Liver (tissue), 9 donors: ENCODE measurements around the gene HOXD12. TPM values are rescaled to one million over a fixed set of nuclear protein-coding genes. Genes with fewer than 3 reads are reported as not detected.

Experiments
- DNase-seq: peaks from one replicate; pipeline ENCODE4 v3.0.0-alpha.2; 2017; ENCODE audit warnings: low spot score
- H3K27ac ChIP-seq, 2 donors: one replicate each; pipeline ENCODE4 v1.7.0; 2013; ENCODE audit warnings: inconsistent platforms in 2 of 2, low read length in 2 of 2, control low read depth in 1 of 2, low read depth in 1 of 2, mild to moderate bottlenecking in 1 of 2
- H3K27me3 ChIP-seq, 4 donors: one replicate each; pipeline versions ENCODE4 v1.6.1 to v1.7.0; 2013; ENCODE audit warnings: low read length in 3 of 4, inconsistent platforms in 1 of 4, mild to moderate bottlenecking in 1 of 4, moderate library complexity in 1 of 4; ENCODE audit not compliant: control insufficient read depth in 4 of 4, insufficient read depth in 4 of 4
- H3K36me3 ChIP-seq, 4 donors: one replicate each; pipeline versions ENCODE4 v1.6.1 to v1.7.0; 2013; ENCODE audit warnings: low read length in 3 of 4, mild to moderate bottlenecking in 3 of 4, low read depth in 1 of 4, moderate library complexity in 1 of 4; ENCODE audit not compliant: control insufficient read depth in 4 of 4, insufficient read depth in 3 of 4
- H3K4me1 ChIP-seq, 4 donors: one replicate each; pipeline versions ENCODE4 v1.6.1 to v1.7.0; 2013; ENCODE audit warnings: low read length in 3 of 4, mild to moderate bottlenecking in 3 of 4, moderate library complexity in 1 of 4; ENCODE audit not compliant: control insufficient read depth in 4 of 4, insufficient read depth in 4 of 4
- H3K4me3 ChIP-seq, 3 donors: one replicate each; pipeline versions ENCODE4 v1.6.1 to v1.7.0; 2013; ENCODE audit warnings: low read length in 3 of 3, control low read depth in 1 of 3, low read depth in 1 of 3, mild to moderate bottlenecking in 1 of 3
- H3K9ac ChIP-seq, 2 donors: one replicate each; pipeline ENCODE4 v1.7.0; 2013; ENCODE audit warnings: low read length in 2 of 2, mild to moderate bottlenecking in 2 of 2, moderate library complexity in 2 of 2, control low read depth in 1 of 2, low read depth in 1 of 2
- H3K9me3 ChIP-seq, 4 donors: one replicate each; pipeline versions ENCODE4 v1.6.1 to v1.7.0; 2013; ENCODE audit warnings: low read length in 3 of 4; ENCODE audit not compliant: control insufficient read depth in 4 of 4
- EGR1 ChIP-seq, 2 donors: IDR thresholded peaks; 2 replicates each; pipeline ENCODE4 v1.6.1; 2016 to 2018; ENCODE audit warnings: antibody characterized with exemption in 2 of 2, low read depth in 2 of 2
- FOXA1 ChIP-seq: IDR thresholded peaks from 2 replicates; pipeline ENCODE4 v1.6.1; 2016; ENCODE audit warnings: antibody characterized with exemption
- FOXA2 ChIP-seq: IDR thresholded peaks from 2 replicates; pipeline ENCODE4 v1.6.1; 2016; ENCODE audit warnings: antibody characterized with exemption
- GABPA ChIP-seq, 2 donors: IDR thresholded peaks in 1 of 2; conservative IDR thresholded peaks in 1 of 2; 2 replicates each; pipeline ENCODE4 v1.6.1; 2016; ENCODE audit warnings: antibody characterized with exemption in 2 of 2, mild to moderate bottlenecking in 1 of 2, moderate library complexity in 1 of 2
- HNF4A ChIP-seq, 2 donors: conservative IDR thresholded peaks; 2 replicates each; pipeline ENCODE4 v1.6.1; 2016; ENCODE audit warnings: antibody characterized with exemption in 2 of 2, mild to moderate bottlenecking in 2 of 2
- HNF4G ChIP-seq: IDR thresholded peaks from 2 replicates; pipeline ENCODE4 v1.6.1; 2016; ENCODE audit warnings: antibody characterized with exemption
- JUND ChIP-seq, 2 donors: IDR thresholded peaks; 2 replicates each; pipeline ENCODE4 v1.6.1; 2016; ENCODE audit warnings: antibody characterized with exemption in 2 of 2
- NR2F2 ChIP-seq: IDR thresholded peaks from 2 replicates; pipeline ENCODE4 v1.6.1; 2016; ENCODE audit warnings: antibody characterized with exemption
- REST ChIP-seq: IDR thresholded peaks from 2 replicates; pipeline ENCODE4 v1.6.1; 2016; ENCODE audit warnings: antibody characterized with exemption, mild to moderate bottlenecking
- RXRA ChIP-seq, 2 donors: IDR thresholded peaks; 2 replicates each; pipeline ENCODE4 v1.6.1; 2017 to 2018; ENCODE audit warnings: antibody characterized with exemption in 2 of 2, mild to moderate bottlenecking in 1 of 2
- SP1 ChIP-seq: IDR thresholded peaks from 2 replicates; pipeline ENCODE4 v1.6.1; 2018; ENCODE audit warnings: antibody characterized with exemption, mild to moderate bottlenecking
- TAF1 ChIP-seq: conservative IDR thresholded peaks from 2 replicates; pipeline ENCODE4 v1.6.1; 2016; ENCODE audit warnings: antibody characterized with exemption, mild to moderate bottlenecking
- YY1 ChIP-seq: IDR thresholded peaks from 2 replicates; pipeline ENCODE4 v1.6.1; 2016; ENCODE audit warnings: antibody characterized with exemption, mild to moderate bottlenecking
- WGBS: extraction: QIAGEN DNeasy Blood & Tissue Kit; methylation state at CpG from one replicate; pipeline ENCODE4 v1.1.7; 2013; 5-methylcytosine and 5-hydroxymethylcytosine counted together
- polyA plus RNA-seq, 2 donors: library from polyadenylated mRNA; stranded (reverse) in 1 of 2; unstranded in 1 of 2; fragments of 200-250 nt in 1 of 2; fragments of >200 nt in 1 of 2; fragmentation: Nextera tagmentation in 1 of 2; extraction: Ambion mirVana in 1 of 2; gene quantifications; one replicate each; pipeline versions ENCODE4 v1.2.1 to v1.2.3, GENCODE V29; 2013 to 2015
- total RNA-seq, 2 donors: library from RNA; depleted of rRNA; stranded (reverse); fragments of >200 nt; gene quantifications; one replicate each; pipeline ENCODE4 v1.2.3, GENCODE V29; 2014
- TF ChIP-seq, protein P1 (sequence below): IDR thresholded peaks from 2 replicates; pipeline ENCODE4 v1.6.1; 2016; ENCODE audit warnings: antibody characterized with exemption
- TF ChIP-seq, protein P2 (sequence below): IDR thresholded peaks from 2 replicates; pipeline ENCODE4 v1.6.1; 2016; ENCODE audit warnings: antibody characterized with exemption
- TF ChIP-seq, protein P3 (sequence below): fragments of 150-350 bp; IDR thresholded peaks from 2 replicates; pipeline ENCODE4 v1.5.1; 2017; ENCODE audit warnings: improper control_type of control experiment, low read depth, low read length; ENCODE audit not compliant: missing input control
- TF ChIP-seq, protein P4 (sequence below): IDR thresholded peaks from 2 replicates; pipeline ENCODE4 v1.6.1; 2016; ENCODE audit warnings: antibody characterized with exemption
- donor health status: healthy.
- donor health status: healthy.
- donor health status: healthy.
- donor health status: healthy.
- donor health status: healthy.

The HOXD12 gene
- total and polyA plus RNA-seq, 4 donors: not detected

DNA sequence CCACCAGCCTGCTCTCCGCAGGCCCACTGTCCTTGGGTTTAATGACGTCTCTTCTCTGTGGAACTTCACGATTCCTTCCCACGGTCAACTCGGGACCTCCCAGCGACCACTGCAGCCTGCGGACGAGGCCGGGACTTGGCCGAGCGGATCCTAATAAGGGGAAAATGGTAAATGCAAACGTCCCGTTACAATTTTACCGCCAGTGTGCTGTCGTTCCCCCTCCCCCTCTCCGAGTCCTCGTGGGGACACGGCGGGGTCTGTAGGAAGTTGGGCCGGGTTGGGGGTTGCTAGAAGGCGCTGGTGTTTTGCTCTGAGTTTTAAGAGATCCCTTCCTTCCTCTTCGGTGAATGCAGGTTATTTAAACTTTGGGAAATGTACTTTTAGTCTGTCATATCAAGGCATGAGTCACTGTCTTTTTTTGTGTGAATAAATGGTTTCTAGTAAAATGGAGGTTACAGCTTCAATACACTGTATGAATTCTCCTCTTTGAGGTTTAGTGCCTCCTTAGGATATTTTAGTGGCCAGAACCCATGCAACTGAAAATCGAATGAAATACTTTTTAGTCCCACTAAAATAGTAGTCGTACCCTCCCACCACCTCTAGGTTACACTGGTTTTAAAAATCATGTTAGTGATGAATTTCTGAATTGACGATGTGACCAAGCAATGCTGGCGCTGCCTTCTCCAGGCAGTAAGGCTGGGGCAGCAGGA, 9.8 kb downstream of the HOXD12 start:
- H3K4me3 ChIP-seq: no peak overlapping the region
- DNase-seq: no peak
- peaks cover 16 to 48% (median 37%) of the 10 kb centered on the region in 4 donors for H3K27me3 ChIP-seq
- peaks cover 0 to 20% (median 4%) of the 10 kb centered on the region in 4 donors for H3K4me1 ChIP-seq
- TF ChIP-seq, protein P1, sequence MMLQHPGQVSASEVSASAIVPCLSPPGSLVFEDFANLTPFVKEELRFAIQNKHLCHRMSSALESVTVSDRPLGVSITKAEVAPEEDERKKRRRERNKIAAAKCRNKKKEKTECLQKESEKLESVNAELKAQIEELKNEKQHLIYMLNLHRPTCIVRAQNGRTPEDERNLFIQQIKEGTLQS: no peak
- TF ChIP-seq FOXA2 (no peak), EGR1 (IDR thresholded peaks at IDR 0.05; ENCODE audit: low read depth in 2 of 2) (no peak), GABPA (IDR thresholded peaks at IDR 0.05 in 1 of 2, conservative IDR thresholded peaks at IDR 0.05 in 1 of 2) (no peak), HNF4G (no peak), HNF4A (conservative IDR thresholded peaks at IDR 0.05) (no peak), SP1 (no peak), TAF1 (no peak), RXRA (IDR thresholded peaks at IDR 0.05) (no peak), JUND (IDR thresholded peaks at IDR 0.05) (no peak), YY1 (no peak), REST (no peak), NR2F2 (no peak), FOXA1 (no peak)
- TF ChIP-seq, protein P2, sequence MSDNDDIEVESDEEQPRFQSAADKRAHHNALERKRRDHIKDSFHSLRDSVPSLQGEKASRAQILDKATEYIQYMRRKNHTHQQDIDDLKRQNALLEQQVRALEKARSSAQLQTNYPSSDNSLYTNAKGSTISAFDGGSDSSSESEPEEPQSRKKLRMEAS: no peak
- TF ChIP-seq, protein P3, sequence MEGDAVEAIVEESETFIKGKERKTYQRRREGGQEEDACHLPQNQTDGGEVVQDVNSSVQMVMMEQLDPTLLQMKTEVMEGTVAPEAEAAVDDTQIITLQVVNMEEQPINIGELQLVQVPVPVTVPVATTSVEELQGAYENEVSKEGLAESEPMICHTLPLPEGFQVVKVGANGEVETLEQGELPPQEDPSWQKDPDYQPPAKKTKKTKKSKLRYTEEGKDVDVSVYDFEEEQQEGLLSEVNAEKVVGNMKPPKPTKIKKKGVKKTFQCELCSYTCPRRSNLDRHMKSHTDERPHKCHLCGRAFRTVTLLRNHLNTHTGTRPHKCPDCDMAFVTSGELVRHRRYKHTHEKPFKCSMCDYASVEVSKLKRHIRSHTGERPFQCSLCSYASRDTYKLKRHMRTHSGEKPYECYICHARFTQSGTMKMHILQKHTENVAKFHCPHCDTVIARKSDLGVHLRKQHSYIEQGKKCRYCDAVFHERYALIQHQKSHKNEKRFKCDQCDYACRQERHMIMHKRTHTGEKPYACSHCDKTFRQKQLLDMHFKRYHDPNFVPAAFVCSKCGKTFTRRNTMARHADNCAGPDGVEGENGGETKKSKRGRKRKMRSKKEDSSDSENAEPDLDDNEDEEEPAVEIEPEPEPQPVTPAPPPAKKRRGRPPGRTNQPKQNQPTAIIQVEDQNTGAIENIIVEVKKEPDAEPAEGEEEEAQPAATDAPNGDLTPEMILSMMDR: no peak
- TF ChIP-seq, protein P4, sequence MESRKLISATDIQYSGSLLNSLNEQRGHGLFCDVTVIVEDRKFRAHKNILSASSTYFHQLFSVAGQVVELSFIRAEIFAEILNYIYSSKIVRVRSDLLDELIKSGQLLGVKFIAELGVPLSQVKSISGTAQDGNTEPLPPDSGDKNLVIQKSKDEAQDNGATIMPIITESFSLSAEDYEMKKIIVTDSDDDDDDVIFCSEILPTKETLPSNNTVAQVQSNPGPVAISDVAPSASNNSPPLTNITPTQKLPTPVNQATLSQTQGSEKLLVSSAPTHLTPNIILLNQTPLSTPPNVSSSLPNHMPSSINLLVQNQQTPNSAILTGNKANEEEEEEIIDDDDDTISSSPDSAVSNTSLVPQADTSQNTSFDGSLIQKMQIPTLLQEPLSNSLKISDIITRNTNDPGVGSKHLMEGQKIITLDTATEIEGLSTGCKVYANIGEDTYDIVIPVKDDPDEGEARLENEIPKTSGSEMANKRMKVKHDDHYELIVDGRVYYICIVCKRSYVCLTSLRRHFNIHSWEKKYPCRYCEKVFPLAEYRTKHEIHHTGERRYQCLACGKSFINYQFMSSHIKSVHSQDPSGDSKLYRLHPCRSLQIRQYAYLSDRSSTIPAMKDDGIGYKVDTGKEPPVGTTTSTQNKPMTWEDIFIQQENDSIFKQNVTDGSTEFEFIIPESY: no peak
- H3K36me3 ChIP-seq: no peaks in the 10 kb centered on the region
- 13% methylated on average over 26 of the region's 26 CpGs for WGBS
- H3K9ac ChIP-seq: no peak overlapping the region
- H3K27ac ChIP-seq: no peak overlapping the region
- H3K9me3 ChIP-seq: no peaks in the 10 kb centered on the region
